Fibroblast of villous mesenchyme (primary cell): Measurements from ENCODE around the gene FBXL4. TPM values are rescaled to one million over a fixed set of nuclear protein-coding genes. Genes with fewer than 3 reads are reported as not detected.
A peak's percentile ranks its signal among the peaks of the same experiment; 100 is the strongest.

Experiments
- DNase-seq: peaks from one replicate; pipeline ENCODE4 v3.0.0-alpha.2; 2010; ENCODE audit warnings: low read depth
- H3K4me3 ChIP-seq: 2 replicates; pipeline ENCODE4 v1.5.1; 2011; ENCODE audit warnings: low read depth, mild to moderate bottlenecking, low read length
- CTCF ChIP-seq: IDR thresholded peaks from 2 replicates; pipeline ENCODE4 v1.5.1; 2012; ENCODE audit warnings: low read depth, mild to moderate bottlenecking, low read length; ENCODE audit not compliant: insufficient read depth
- total RNA-seq: library from RNA; depleted of rRNA; stranded (reverse); fragments of >200 nt; gene quantifications from 2 replicates; pipeline ENCODE4 v1.2.3, GENCODE V29; 2012

The FBXL4 gene
- total RNA-seq, 1 donor: 19.0 TPM

GRCh38 chr6:98971303-98971702 is 23.6 kb upstream of the FBXL4 start:
- no peak for DNase-seq
- H3K4me3 ChIP-seq: no peak overlapping the region
- no peak for TF ChIP-seq CTCF

GRCh38 chr6:98970469-98970868 is 22.7 kb upstream of the FBXL4 start:
- no peak for DNase-seq
- no peak for TF ChIP-seq CTCF

GRCh38 chr6:98967616-98968015 is 19.9 kb upstream of the FBXL4 start:
- TF ChIP-seq CTCF: no peak
- H3K4me3 ChIP-seq: no peak overlapping the region
- DNase-seq: no peak

More at GRCh38 chr6:98970469-98970868, 22.7 kb upstream of the FBXL4 start:
- no peak overlapping the region for H3K4me3 ChIP-seq

- H3K4me3 ChIP-seq: no peak overlapping the region
- no peak for TF ChIP-seq CTCF
- no peak for DNase-seq
These were observed 11.9 kb upstream of the FBXL4 start for GRCh38 chr6:98959631-98960030.

- no peak for DNase-seq
- TF ChIP-seq CTCF: no peak
- no peak overlapping the region for H3K4me3 ChIP-seq
These were observed 11.0 kb upstream of the FBXL4 start for GRCh38 chr6:98958776-98959175.

- TF ChIP-seq CTCF: no peak
- no peak overlapping the region for H3K4me3 ChIP-seq
- peak; percentile 85 for DNase-seq
These were observed 9.7 kb upstream of the FBXL4 start for GRCh38 chr6:98957450-98957849.

- DNase-seq: no peak
- no peak for TF ChIP-seq CTCF
- H3K4me3 ChIP-seq: no peak overlapping the region
These were observed 1.8 kb upstream of the FBXL4 start for GRCh38 chr6:98949589-98949988.
